ENCODE results near the gene RICTOR. TPM values are rescaled to one million over a fixed set of nuclear protein-coding genes. Genes with fewer than 3 reads are reported as not detected.

The RICTOR gene
- total and polyA plus RNA-seq, 2 donors (not counting 3 experiments of a cell fraction or from before 2014, with no cell fraction given) = 9.2 to 38.0 TPM

DNA sequence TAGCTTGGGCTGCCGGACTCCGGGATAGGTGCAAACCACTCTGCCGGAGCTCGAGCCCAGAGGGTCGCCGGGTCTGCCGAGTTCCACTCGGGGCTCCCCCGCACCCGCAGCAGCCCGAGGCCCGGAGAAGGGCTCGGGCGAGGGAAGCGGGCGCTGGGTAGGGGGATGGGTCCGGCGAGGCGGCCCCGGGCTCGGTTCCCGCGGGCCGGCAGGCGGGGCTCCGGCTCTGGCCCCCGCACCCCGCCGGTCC is 507 bp downstream of the RICTOR start:
- H3K27me3 ChIP-seq (ENCODE audit: control insufficient read depth in 2 of 2, insufficient read depth in 2 of 2, low read length in 2 of 2) = no peaks in the 10 kb centered on the region
- dilution Hi-C loops (cut with MboI; ENCODE audit: extremely low pct_ligation_motif_present, low sequenced_read_pairs) = no loop called here
- peak overlapping the region; percentile 99 for H3K9ac ChIP-seq (replicated peaks; ENCODE audit: extremely low read depth, insufficient read depth, low read length)
- TF ChIP-seq EZH2 (IDR thresholded peaks at IDR 0.05; ENCODE audit: borderline replicate concordance, low read depth, low read length, severe bottlenecking) (no peak), POLR2A (IDR thresholded peaks at IDR 0.05; ENCODE audit: low read depth, low read length) (no peak), MYC (IDR thresholded peaks at IDR 0.05; ENCODE audit: low read depth, low read length) (no peak), JUN (IDR thresholded peaks at IDR 0.05; ENCODE audit: borderline replicate concordance, insufficient read depth, insufficient read length, low read depth) (no peak), GATA2 (IDR thresholded peaks at IDR 0.05; ENCODE audit: insufficient read depth, insufficient read length, low read depth, low read length) (no peak), FOS (IDR thresholded peaks at IDR 0.05; ENCODE audit: borderline replicate concordance, insufficient read depth, low read length) (no peak), POLR2AphosphoS5 (IDR thresholded peaks at IDR 0.05; ENCODE audit: insufficient read depth, low read depth, low read length) (no peak)
- FAIRE-seq (no peak), DNase-seq (ENCODE audit: low read depth, low spot score) (no peak)
- peaks cover 35% of the 10 kb centered on the region for H3K4me1 ChIP-seq (ENCODE audit: control insufficient read depth, extremely low read depth, insufficient read depth, low read length)
- H4K20me1 ChIP-seq (replicated peaks; ENCODE audit: control insufficient read depth, extremely low read depth, insufficient read depth, low read length) = peaks cover 5% of the 10 kb centered on the region
- H3K79me2 ChIP-seq (ENCODE audit: control insufficient read depth, insufficient read depth, low read length) = peaks cover 50% of the 10 kb centered on the region
- peak overlapping the region; percentile 81 to 99 (median 92) for H3K4me3 ChIP-seq (replicated peaks in 1 of 3; ENCODE audit: insufficient read depth in 1 of 3, low read depth in 1 of 3, low read length in 3 of 3)
- ChIA-PET CTCF (interaction anchor here (1.3 kb wide), 1 partner anchor 44 kb away, joined by 3 read pairs; no protein-coding TSS in a partner anchor), POLR2A (no interaction called here)
- H3K9me3 ChIP-seq (replicated peaks; ENCODE audit: control insufficient read depth, insufficient read depth, low read length) = no peaks in the 10 kb centered on the region
- peak overlapping the region; percentile 95 for H3K4me2 ChIP-seq (ENCODE audit: insufficient read depth, low read length)
- H3K27ac ChIP-seq (ENCODE audit: insufficient read depth, low read depth, low read length) = peak overlapping the region; percentile 90
- no peaks in the 10 kb centered on the region for H3K36me3 ChIP-seq (ENCODE audit: control insufficient read depth in 2 of 2, extremely low read depth in 1 of 2, insufficient read depth in 2 of 2, low read length in 2 of 2)
- BruUV-seq (replicated peaks) = no TSS peak
- H3K9me1 ChIP-seq (replicated peaks; ENCODE audit: control insufficient read depth, extremely low read depth, insufficient read depth, low read length) = no peaks in the 10 kb centered on the region
- intact Hi-C loops (cut with micrococcal nuclease) = loop anchor here (1.0 to 10.0 kb wide), 8 partner anchors 44 to 471 kb away; partner anchors contain the start of genes DAB2 and FYB1
- no peak overlapping the region for H2AFZ ChIP-seq (ENCODE audit: low read depth, low read length)
